GM15510 (cell line): ENCODE data around the gene MINDY3.

Experiments used
- POLR2A ChIP-seq: IDR thresholded peaks from 3 replicates; pipeline ENCODE4 v1.6.1; 2011; ENCODE audit warnings: borderline replicate concordance; ENCODE audit not compliant: insufficient read length; ENCODE audit errors: extremely low read depth

Gene MINDY3

GRCh38 chr10:15775513-15775912, 84.8 kb downstream of the MINDY3 start:
- TF ChIP-seq POLR2A = no peak

GRCh38 chr10:15764892-15765454, 95.3 kb downstream of the MINDY3 start:
- TF ChIP-seq POLR2A = no peak

- no peak for TF ChIP-seq POLR2A
These were observed 97.3 kb downstream of the MINDY3 start for GRCh38 chr10:15763006-15763405.

GRCh38 chr10:15760681-15761080, 99.6 kb downstream of the MINDY3 start:
- no peak for TF ChIP-seq POLR2A

GRCh38 chr10:15759265-15759664, 101.0 kb downstream of the MINDY3 start:
- no peak for TF ChIP-seq POLR2A

- no peak for TF ChIP-seq POLR2A
These were observed 101.7 kb downstream of the MINDY3 start for GRCh38 chr10:15758618-15759017.

- TF ChIP-seq POLR2A = no peak
These were observed 105.4 kb downstream of the MINDY3 start for GRCh38 chr10:15754937-15755336.

GRCh38 chr10:15751046-15751445, 109.3 kb downstream of the MINDY3 start:
- no peak for TF ChIP-seq POLR2A

GRCh38 chr10:15748126-15748525, 112.2 kb downstream of the MINDY3 start:
- TF ChIP-seq POLR2A = no peak

- TF ChIP-seq POLR2A = no peak
These were observed 112.7 kb downstream of the MINDY3 start for GRCh38 chr10:15747632-15748031.

- no peak for TF ChIP-seq POLR2A
These were observed 114.6 kb downstream of the MINDY3 start for GRCh38 chr10:15745751-15746150.

- no peak for TF ChIP-seq POLR2A
These were observed 116.0 kb downstream of the MINDY3 start for GRCh38 chr10:15744217-15744865.

GRCh38 chr10:15743443-15743842, 116.9 kb downstream of the MINDY3 start:
- no peak for TF ChIP-seq POLR2A

GRCh38 chr10:15742836-15743235, 117.5 kb downstream of the MINDY3 start:
- no peak for TF ChIP-seq POLR2A

GRCh38 chr10:15742102-15742501, 118.2 kb downstream of the MINDY3 start:
- TF ChIP-seq POLR2A = no peak

GRCh38 chr10:15741581-15741980, 118.7 kb downstream of the MINDY3 start:
- TF ChIP-seq POLR2A = no peak

- no peak for TF ChIP-seq POLR2A
These were observed 120.0 kb downstream of the MINDY3 start for GRCh38 chr10:15740261-15740660.

GRCh38 chr10:15739254-15739970, 120.9 kb downstream of the MINDY3 start:
- no peak for TF ChIP-seq POLR2A
